ENCODE data around the gene ESRRA.
"Not testable (repeated sequence)": the region's sequence is repeated elsewhere in the genome, so short reads cannot be mapped to it uniquely, and the experiment has no call there.

Gene ESRRA

DNA sequence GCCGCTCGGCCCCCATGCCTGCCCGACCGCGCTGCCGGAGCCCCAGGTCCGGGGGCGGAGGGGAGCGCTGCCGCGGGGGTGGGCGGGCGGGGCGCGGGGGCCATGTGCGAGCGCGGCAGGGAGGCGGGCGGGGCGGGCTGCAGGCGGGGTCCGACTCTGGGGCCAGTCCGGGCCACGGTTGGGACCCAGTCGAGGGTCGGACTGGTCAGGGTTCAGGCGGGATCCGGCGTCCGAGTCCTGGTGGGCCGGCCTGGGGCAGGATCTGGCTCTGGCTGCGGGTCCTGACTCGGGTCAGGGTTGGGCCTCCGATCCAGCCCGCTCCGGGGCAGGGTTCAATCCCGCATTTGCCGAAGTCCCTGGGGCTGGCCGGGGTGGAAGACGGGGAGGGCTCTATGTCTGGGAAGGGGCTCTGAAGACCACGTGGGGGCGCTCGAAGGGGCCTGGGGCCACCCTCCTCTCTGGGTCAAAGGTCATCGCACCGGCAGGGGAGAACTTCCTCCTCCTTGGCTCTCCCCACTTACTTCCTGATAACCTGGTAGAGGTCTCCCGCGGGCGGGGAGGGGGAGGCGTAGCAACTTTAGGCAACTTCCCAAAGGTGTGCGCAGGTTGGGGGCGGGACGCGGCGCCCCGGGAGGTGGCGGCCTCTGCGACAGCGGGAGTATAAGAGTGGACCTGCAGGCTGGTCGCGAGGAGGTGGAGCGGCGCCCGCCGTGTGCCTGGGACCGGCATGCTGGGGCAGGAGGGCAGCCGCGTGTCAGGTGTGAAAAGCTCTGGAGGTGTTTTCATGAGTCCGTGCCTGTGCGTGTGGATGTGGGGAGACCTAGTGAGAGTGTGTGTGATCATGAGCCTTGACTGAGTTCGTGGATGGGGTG is 603 bp downstream of the ESRRA start:
- Mint-ChIP-seq H3K4me3 (peak overlapping the region; percentile 98), H3K9me3 (no peaks in the 10 kb centered on the region), H3K27me3 (ENCODE audit: low read depth) (peaks cover 5% of the 10 kb centered on the region), H3K36me3 (ENCODE audit: low read depth) (peaks cover 11% of the 10 kb centered on the region), H3K4me1 (ENCODE audit: low read depth) (peaks cover 19% of the 10 kb centered on the region), H3K27ac (peak overlapping the region; percentile 87)
- DNase-seq (ENCODE audit: low spot score) = peak; percentile 72

DNA sequence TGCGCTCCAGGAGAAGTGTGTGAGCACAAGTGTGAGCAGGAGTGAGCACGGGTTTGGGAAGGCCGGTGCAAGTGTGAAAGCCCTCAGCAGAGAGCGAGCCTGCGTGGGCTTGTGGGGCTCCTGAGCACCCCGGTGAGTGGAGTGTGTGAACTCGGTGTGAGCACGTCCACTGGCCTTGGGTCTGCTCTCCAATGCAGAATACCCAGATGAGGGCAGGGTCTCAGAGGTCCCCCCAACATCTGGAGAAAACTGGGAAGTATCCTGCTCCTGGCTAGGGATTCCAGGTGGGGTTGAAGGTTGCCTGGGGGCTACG is 1.2 kb downstream of the ESRRA start:
- Mint-ChIP-seq H3K4me3 (peak overlapping the region; percentile 98), H3K9me3 (no peaks in the 10 kb centered on the region), H3K4me1 (ENCODE audit: low read depth) (peaks cover 22% of the 10 kb centered on the region), H3K27me3 (ENCODE audit: low read depth) (peaks cover 4% of the 10 kb centered on the region), H3K27ac (peak overlapping the region; percentile 87), H3K36me3 (ENCODE audit: low read depth) (peaks cover 11% of the 10 kb centered on the region)
- no peak for DNase-seq (ENCODE audit: low spot score)

- H3K4me1 Mint-ChIP-seq (ENCODE audit: low read depth) = peaks cover 22% of the 10 kb centered on the region
- no peak for DNase-seq (ENCODE audit: low spot score)
- no peaks in the 10 kb centered on the region for H3K9me3 Mint-ChIP-seq
- no peak overlapping the region for H3K27ac Mint-ChIP-seq
- no peaks in the 10 kb centered on the region for H3K27me3 Mint-ChIP-seq (ENCODE audit: low read depth)
- peaks cover 11% of the 10 kb centered on the region for H3K36me3 Mint-ChIP-seq (ENCODE audit: low read depth)
- H3K4me3 Mint-ChIP-seq = peak overlapping the region; percentile 98
These were observed 1.7 kb downstream of the ESRRA start for GRCh38 chr11:64306876-64307622.

DNA sequence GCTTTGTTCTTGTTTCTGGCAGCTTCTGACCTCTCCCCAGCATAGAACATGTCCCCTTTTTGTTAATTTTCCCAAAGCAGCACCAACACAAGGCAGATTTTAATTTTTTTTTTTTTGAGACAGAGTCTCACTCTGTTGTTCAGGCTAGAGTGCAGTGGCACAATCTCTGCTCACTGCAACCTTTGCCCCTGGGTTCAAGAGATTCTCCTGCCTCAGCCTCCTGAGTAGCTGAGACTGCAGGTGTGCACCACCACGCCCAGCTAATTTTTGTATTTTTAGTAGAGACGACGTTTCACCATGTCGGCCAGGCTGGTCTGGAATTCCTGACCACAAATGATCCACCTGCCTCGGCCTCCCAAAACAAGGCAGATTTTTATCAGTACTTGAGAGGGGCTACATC is 2.5 kb downstream of the ESRRA start:
- peak overlapping the region; percentile 47 for H3K27ac Mint-ChIP-seq
- H3K9me3 Mint-ChIP-seq; DNase-seq (ENCODE audit: low spot score); H3K27me3 Mint-ChIP-seq (ENCODE audit: low read depth): not testable (repeated sequence)
- peak overlapping the region; percentile 43 for H3K4me3 Mint-ChIP-seq
- H3K4me1 Mint-ChIP-seq (ENCODE audit: low read depth) = peaks cover 25% of the 10 kb centered on the region
- H3K36me3 Mint-ChIP-seq (ENCODE audit: low read depth) = peaks cover 14% of the 10 kb centered on the region

GRCh38 chr11:64312947-64313346 is 7.6 kb downstream of the ESRRA start:
- DNase-seq (ENCODE audit: low spot score) = no peak
- no peaks in the 10 kb centered on the region for H3K9me3 Mint-ChIP-seq
- H3K4me3 Mint-ChIP-seq = no peak overlapping the region
- peaks cover 19% of the 10 kb centered on the region for H3K4me1 Mint-ChIP-seq (ENCODE audit: low read depth)
- no peaks in the 10 kb centered on the region for H3K27me3 Mint-ChIP-seq (ENCODE audit: low read depth)
- H3K36me3 Mint-ChIP-seq (ENCODE audit: low read depth) = peaks cover 32% of the 10 kb centered on the region
- H3K27ac Mint-ChIP-seq = peak overlapping the region; percentile 37

DNA sequence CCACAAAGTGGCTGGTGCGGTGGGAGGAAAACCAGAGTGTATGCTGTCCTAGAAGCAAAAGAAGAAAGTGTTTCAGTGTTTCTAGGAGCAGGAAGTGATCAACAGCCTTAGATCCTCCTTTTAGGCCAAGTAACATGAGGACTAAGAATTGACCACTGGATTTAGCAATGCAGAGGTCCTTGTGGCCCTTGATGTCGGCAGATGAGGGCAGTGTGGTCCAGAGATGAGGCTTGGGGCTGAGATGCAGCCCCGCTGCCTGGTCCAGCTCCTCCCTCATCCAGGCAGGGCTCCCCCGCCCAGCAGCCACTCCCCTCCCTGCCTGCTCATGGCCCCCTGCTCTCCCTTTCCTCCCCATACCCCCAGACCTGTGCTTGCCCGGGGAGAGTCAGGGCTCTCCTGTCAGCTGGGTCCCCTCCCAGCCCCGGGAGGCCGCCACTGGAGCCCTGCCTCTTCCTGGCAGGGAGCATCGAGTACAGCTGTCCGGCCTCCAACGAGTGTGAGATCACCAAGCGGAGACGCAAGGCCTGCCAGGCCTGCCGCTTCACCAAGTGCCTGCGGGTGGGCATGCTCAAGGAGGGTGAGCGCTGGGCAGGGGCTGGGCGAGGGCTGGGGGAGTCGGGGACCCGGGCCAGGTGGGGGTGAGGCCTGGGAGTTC is 8.3 kb downstream of the ESRRA start:
- Mint-ChIP-seq H3K9me3 (no peaks in the 10 kb centered on the region), H3K27ac (peak overlapping the region; percentile 33), H3K36me3 (ENCODE audit: low read depth) (peaks cover 32% of the 10 kb centered on the region), H3K4me3 (no peak overlapping the region), H3K27me3 (ENCODE audit: low read depth) (no peaks in the 10 kb centered on the region), H3K4me1 (ENCODE audit: low read depth) (peaks cover 19% of the 10 kb centered on the region)
- DNase-seq (ENCODE audit: low spot score) = no peak

GRCh38 chr11:64314146-64314804 is 9.0 kb downstream of the ESRRA start:
- Mint-ChIP-seq H3K4me1 (ENCODE audit: low read depth) (peaks cover 23% of the 10 kb centered on the region), H3K27me3 (ENCODE audit: low read depth) (no peaks in the 10 kb centered on the region), H3K4me3 (no peak overlapping the region), H3K9me3 (no peaks in the 10 kb centered on the region), H3K36me3 (ENCODE audit: low read depth) (peaks cover 32% of the 10 kb centered on the region), H3K27ac (no peak overlapping the region)
- no peak for DNase-seq (ENCODE audit: low spot score)

DNA sequence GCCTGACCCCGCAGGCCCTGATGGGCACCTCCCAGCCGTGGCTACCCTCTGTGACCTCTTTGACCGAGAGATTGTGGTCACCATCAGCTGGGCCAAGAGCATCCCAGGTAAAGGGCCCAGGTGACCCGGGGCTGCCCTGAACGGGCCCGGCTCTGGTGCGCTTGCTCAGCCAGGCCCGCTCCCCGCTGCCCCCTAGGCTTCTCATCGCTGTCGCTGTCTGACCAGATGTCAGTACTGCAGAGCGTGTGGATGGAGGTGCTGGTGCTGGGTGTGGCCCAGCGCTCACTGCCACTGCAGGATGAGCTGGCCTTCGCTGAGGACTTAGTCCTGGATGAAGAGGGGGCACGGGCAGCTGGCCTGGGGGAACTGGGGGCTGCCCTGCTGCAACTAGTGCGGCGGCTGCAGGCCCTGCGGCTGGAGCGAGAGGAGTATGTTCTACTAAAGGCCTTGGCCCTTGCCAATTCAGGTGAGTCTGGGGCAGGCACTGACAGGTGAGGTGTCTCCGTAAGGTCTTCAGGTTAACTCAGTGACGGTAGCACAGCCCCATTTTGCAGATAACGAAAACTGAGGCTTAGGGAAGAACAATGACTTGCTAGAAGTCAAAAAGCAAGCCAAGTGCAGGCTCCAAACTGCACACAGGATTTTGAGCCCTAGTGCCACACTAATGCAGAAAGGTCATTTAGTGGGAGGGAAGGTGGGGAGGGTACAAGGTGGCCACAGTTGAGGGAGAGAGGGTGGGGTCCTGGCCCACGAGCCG is 9.7 kb downstream of the ESRRA start:
- H3K27me3 Mint-ChIP-seq (ENCODE audit: low read depth) = no peaks in the 10 kb centered on the region
- H3K4me3 Mint-ChIP-seq = peak overlapping the region; percentile 26

GRCh38 chr11:64315667-64316526 is 10.6 kb downstream of the ESRRA start:
- peaks cover 24% of the 10 kb centered on the region for H3K4me1 Mint-ChIP-seq (ENCODE audit: low read depth)

More for the DNA sequence above, 9.7 kb downstream of the ESRRA start:
- Mint-ChIP-seq H3K36me3 (ENCODE audit: low read depth) (peaks cover 35% of the 10 kb centered on the region), H3K4me1 (ENCODE audit: low read depth) (peaks cover 25% of the 10 kb centered on the region), H3K27ac (no peak overlapping the region), H3K9me3 (no peaks in the 10 kb centered on the region)
- DNase-seq (ENCODE audit: low spot score) = no peak

DNA sequence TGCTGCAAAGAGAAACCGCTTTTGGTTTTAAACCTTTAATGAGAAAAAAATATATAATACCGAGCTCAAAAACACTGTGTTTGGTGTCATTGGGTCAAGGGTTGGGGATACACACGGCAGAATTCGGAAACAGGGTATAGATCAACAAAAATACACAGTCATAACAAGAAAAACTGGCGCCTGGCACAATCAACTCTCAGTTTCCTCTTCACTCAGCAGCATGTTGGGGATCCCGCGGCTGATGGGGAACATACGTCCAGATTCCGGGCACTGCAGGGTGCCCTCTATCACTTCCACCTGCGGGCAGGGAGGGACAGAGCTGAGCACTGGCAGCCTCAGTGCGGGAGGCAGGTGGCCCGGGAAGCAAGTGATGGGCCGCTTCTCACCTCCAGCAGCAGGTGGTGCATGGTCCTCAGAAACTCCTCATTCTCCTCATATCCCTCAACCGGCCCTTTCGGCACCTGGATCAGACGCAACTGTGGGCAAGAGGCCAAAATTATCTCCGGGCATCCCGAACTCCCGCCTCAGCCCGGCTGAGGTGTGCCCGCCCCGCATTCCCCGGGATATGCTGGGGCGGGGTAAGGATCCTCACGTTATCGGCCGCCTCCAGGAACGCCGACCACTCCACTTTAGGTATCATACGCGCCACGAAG is 11.5 kb downstream of the ESRRA start:
- DNase-seq (ENCODE audit: low spot score) = peak; percentile 40
- Mint-ChIP-seq H3K9me3 (no peaks in the 10 kb centered on the region), H3K27ac (peak overlapping the region; percentile 100), H3K4me1 (ENCODE audit: low read depth) (peaks cover 25% of the 10 kb centered on the region), H3K27me3 (ENCODE audit: low read depth) (no peaks in the 10 kb centered on the region), H3K36me3 (ENCODE audit: low read depth) (peaks cover 42% of the 10 kb centered on the region), H3K4me3 (peak overlapping the region; percentile 97)

More at GRCh38 chr11:64315667-64316526, 10.6 kb downstream of the ESRRA start:
- peak overlapping the region; percentile 97 for H3K4me3 Mint-ChIP-seq
- not testable (repeated sequence) for H3K27me3 Mint-ChIP-seq (ENCODE audit: low read depth); H3K9me3 Mint-ChIP-seq; DNase-seq (ENCODE audit: low spot score)
- peaks cover 37% of the 10 kb centered on the region for H3K36me3 Mint-ChIP-seq (ENCODE audit: low read depth)
- H3K27ac Mint-ChIP-seq = peak overlapping the region; percentile 100

- Mint-ChIP-seq H3K9me3 (no peaks in the 10 kb centered on the region), H3K4me3 (peak within 1 kb of the TSS; percentile 97), H3K36me3 (ENCODE audit: low read depth) (peaks cover 42% of the 10 kb centered on the region), H3K4me1 (ENCODE audit: low read depth) (peaks cover 24% of the 10 kb centered on the region), H3K27me3 (ENCODE audit: low read depth) (no peaks in the 10 kb centered on the region), H3K27ac (peak within 1 kb of the TSS; percentile 100)
- peak; percentile 97 for DNase-seq (ENCODE audit: low spot score)
These were observed 12.1 kb downstream of the ESRRA start, which contains the start of gene TRMT112 for GRCh38 chr11:64317325-64317960. TSS of gene TRMT112 (minus strand) at chr11:64317559. CDS start at chr11:64317526, 33 bp downstream.
